KBM-7 (cell line): ENCODE results near the gene ARMS2.

Experiments
- DNase-seq: peaks from one replicate; pipeline ENCODE4 v3.0.0-alpha.2; 2015
- in situ Hi-C: fragments of 300-500 bp; cut with MboI; formaldehyde crosslinking; loops from 2 replicates; pipeline ENCODE4 v1.14.3; 2020; ENCODE audit warnings: low sequenced_read_pairs, low pct_unique_long_range_greater_than_20kb, mixed read lengths

The ARMS2 gene

DNA sequence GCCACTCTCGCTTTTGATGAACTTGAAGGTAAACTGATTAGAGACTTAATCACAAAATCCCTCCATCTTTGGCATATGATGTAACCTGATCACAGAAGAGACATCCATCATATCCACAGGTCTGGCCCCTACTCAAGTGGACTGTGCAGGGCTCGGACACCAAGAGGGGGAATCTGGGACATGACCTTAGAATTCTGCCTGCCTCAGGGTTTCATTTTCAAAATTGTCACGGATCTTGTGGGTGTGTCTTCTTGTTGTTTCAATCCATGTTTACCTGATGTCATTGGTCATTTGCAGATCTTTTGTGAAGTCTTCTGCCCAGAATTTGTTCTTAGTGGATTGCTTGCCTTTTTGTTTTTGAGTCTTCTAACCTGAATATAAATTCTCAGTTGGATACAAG lies 5.9 kb upstream of the ARMS2 start:
- no peak for DNase-seq
- in situ Hi-C loops, result no loop called here

DNA sequence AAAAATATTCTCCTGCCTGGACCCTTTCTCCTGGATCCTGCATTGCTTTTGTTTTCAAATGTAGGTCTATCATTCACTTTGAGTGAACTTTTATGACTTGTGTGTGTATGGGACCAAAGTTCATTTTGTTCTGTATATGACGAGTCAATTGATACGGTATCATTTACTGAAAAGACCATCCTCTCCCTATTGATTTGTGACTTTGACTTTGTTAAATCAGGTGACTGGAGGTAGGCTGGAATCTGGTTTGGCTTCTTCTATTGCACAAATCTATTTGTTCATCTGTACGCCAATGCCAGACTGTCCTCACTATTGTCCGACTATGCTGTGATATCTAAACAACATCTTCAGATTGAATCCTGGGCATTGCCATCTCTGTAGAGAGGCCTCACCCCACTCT lies 5.3 kb upstream of the ARMS2 start:
- DNase-seq, result no peak
- in situ Hi-C loops, result no loop called here

DNA sequence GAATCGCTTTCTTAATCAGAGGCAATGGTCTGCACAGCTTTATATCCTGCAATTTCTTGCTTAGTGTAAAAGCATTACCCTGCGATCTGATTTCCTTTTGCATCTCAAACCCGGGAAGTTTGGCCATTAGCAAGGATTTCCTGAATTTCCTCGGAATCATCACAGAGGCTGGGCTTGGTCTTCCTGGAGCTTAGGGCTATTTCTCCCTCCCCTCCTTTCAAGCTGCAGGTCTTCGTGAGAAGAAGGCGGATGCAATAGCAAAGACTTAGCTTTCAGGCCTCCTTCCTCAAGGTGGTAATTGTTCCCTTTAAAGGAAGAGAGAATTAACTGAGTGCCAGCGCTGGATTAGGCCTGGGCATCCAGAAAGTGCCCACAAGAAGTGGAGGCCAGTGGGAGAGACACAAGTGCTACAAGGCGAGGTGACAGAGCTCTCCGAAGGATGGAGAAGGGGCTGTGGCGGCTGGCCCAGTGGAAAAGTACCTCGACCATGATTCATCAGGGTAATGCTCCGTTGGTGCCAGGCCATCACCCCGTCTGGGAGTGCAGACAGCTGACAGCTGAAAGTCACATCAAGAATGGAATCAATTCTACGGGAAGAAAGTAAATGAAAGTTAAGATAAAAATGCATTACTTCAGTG lies 4.0 kb upstream of the ARMS2 start:
- DNase-seq, result no peak
- in situ Hi-C loops, result no loop called here

DNA sequence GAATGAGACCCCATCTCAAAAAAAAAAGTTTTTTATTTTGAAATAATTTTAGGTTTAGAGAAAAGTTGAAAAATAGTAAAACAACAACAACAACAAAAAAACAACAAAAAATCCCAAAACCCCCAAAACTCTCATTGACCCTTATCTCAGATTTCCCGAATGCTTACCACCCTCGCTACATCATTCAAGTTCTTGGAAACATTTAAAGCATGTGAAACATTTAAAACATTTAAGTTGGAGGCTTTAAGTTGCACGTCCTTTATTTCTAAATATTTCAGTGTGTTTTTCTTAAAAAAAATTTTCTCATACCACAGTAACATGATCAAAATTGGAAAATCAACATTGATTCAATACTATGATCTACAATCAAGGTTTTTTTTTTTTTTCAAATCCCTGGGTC lies 382 bp upstream of the ARMS2 start:
- in situ Hi-C loops, result no loop called here
- no peak for DNase-seq

DNA sequence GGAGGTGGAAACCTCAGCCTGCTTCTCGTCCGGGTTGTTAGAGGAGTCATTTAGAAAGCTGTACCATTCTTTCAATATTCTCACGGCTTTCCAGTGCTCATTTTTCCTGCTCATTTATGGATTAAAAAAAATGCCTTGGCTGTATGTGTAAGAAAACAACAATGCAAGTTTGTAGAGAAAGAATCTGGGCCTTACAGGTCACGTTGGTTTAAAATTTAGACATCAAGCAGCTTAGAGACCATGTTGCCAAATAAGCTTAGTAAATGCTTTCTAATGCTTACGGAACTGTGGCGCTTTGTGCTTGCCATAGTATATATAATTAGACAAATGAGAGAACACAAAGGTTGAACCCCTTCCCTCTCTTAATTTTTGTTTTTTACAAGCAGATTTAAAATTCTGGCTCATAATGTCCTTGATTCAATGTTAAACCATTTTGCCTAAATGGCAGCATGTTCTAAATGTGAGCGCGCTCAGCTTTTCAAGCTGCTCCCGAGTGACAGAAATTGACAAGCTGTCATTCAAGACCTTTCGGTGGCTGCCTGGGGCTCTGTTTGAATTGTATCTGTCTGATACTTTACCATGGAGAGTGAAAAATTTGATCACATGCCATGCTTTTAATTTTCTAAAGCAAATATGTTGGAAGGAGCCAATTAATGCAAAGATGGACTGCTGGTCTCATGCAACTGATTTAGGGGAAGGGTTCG lies 1.1 kb downstream of the ARMS2 start:
- in situ Hi-C loops, result no loop called here

DNA sequence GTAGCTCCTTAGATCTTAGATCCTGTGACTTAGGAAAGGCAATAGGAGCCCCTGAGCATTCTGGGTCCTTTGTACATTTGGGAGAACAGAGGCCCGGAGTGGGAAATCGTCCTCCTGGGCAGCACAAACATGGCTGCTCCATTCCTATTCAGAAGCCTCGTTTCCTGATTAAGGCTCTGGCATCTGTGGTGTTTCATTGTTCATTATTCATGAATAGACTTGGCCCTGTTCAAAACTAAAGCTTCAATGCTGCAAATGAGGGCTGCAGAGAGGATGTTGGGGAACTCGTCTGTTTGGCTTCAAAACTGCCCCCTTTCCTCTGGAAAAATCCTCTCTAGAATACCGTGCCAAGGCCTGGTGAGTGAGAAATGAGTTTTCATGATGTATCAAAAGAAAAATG lies 3.5 kb downstream of the ARMS2 start:
- no peak for DNase-seq
- in situ Hi-C loops, result no loop called here

More for the DNA sequence above, 1.1 kb downstream of the ARMS2 start:
- DNase-seq, result no peak

DNA sequence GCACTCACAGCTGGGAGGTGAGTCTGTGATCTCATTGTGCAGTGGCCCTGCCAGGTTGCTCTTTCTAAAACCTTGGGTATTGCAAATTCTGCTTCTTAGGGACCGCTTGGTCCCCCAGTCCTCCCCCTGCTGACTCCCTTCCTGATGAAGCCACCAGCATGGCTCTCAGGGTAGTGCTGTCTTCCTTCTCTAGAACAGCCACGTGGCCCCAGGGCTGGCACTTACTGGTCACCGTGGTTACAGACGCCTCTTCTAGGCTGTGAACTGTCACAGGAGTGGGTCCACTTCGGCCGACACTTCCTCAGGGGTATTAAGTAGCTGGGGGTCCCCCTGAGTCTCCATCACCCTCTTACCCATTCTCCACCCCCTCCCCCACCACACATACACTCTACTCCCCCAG lies 4.2 kb downstream of the ARMS2 start:
- DNase-seq, result no peak
- in situ Hi-C loops, result no loop called here

DNA sequence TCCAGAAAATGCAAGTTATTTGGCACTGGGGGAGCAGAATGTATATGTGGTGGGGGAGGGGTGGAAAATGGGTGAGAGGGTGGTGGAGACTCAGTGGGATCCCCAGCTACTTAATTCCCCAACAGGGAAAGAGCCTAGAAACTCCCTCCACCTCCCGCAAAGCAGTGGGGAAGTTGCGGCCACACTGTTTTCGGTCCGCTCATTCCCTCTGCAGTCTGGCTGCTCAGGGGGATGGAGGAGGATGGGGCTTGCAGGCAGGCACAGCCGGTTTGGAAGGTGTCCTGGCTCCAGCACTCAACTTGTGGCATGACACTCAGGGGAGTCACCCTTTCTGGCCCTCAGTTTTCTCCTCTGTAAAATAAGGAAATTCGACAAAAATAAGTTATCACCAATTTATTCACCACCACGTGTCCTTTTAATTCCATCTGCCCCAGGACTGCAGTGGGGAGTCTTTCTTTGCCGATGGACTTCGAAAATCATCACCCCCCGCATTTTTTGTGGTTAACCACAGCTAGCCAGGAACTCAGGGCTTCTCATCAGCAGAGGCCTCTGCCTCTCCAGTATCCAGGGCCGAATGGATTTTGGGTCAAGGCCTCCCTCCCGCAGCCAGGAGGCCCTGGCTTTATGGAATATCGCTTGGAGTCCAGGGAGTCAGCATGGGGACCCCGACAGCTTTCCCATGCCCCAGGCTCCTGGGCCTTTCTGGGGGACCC lies 5.3 kb downstream of the ARMS2 start:
- in situ Hi-C loops, result no loop called here
- DNase-seq, result no peak

DNA sequence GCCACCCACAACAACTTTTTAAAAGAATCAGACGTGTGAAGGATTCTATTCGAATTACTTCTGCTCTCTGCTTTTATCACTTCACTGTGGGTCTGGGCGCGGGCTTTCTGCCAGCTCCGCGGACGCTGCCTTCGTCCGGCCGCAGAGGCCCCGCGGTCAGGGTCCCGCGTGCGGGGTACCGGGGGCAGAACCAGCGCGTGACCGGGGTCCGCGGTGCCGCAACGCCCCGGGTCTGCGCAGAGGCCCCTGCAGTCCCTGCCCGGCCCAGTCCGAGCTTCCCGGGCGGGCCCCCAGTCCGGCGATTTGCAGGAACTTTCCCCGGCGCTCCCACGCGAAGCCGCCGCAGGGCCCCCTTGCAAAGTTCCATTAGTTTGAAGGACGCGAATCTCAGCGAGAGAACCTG lies 6.4 kb downstream of the ARMS2 start:
- in situ Hi-C loops, result no loop called here
- no peak for DNase-seq

DNA sequence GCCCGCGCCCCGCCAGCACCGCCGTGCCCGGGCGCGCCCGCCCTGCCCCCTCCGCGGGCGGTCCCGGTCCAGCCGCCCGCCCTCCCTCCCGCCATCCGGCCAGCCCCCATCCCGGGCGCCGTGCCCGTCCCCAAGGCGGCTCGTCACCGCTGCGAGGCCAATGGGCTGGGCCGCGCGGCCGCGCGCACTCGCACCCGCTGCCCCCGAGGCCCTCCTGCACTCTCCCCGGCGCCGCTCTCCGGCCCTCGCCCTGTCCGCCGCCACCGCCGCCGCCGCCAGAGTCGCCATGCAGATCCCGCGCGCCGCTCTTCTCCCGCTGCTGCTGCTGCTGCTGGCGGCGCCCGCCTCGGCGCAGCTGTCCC lies 6.9 kb downstream of the ARMS2 start, which contains the start of gene HTRA1:
Gene HTRA1, plus strand, starts transcription at position 187 of the 362 bp plus-strand sequence. Its CDS starts 100 bp downstream, at position 287.
- in situ Hi-C loops, result no loop called here
- no peak for DNase-seq

DNA sequence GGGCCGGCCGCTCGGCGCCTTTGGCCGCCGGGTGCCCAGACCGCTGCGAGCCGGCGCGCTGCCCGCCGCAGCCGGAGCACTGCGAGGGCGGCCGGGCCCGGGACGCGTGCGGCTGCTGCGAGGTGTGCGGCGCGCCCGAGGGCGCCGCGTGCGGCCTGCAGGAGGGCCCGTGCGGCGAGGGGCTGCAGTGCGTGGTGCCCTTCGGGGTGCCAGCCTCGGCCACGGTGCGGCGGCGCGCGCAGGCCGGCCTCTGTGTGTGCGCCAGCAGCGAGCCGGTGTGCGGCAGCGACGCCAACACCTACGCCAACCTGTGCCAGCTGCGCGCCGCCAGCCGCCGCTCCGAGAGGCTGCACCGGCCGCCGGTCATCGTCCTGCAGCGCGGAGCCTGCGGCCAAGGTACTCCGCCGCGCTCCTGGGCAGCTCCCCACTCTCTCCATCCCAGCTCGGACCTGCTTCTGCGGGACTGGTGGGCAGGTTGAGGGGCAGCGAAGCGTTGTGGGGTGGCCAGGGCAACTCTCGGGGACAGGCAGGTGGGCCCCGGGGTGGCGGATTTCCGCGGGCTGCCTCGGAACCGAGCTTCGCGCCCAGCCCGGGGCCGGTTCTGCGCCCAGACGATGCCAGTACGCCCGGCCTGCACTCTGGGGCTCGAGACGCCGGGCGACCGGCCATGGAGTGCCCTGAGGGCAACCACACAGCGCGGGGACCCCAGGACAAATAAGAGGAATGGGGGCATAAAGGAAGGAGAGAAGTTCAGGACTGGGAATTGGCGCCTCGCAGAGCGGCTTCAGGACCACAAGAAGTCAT lies 7.5 kb downstream of the ARMS2 start:
- in situ Hi-C loops, result no loop called here
- DNase-seq, result no peak

DNA sequence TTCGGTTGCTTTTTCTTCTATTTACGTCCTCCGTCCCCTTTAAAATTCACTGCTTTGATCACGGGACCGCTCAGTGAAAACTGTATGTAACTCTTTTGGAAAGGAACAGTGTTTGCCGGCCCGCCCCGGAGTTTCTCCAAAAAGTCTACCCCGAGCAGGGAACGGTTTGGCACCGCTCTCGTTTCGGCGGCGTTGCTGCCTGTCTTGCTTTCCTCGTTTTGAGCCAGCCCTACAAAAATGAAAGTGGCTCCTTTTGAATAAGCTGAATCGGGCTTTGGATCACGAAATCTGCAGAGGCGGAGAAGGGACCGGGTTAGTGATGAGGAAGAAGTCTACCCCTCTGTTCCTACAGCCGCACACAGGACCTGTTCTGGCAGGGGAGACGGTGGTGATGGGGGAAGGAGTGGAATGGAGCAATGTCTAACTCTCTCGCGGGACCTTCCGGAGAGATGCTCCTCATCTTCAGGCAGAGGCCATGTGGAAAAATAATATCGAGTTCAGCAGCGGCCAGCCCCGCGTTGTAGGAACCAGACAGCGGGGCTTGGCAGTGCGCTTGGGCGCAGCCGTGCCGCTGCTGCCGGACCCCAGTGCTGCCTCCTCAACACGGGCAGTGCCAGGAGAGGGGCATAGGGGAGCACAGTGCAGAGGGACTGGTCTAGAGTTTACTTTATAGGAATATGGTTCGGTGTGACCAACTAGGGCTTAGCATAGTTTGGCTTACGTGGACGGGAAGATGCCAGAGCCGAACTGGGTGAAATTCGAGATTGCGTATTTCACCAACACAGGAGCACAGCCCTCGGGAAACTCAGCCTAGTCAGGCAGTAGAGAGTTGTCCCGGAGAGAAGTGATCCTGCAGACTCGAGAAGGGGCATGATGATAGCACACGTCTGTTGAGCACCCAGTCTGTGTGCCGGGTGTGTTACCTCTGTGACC lies 8.3 kb downstream of the ARMS2 start:
- in situ Hi-C loops, result no loop called here
- no peak for DNase-seq

DNA sequence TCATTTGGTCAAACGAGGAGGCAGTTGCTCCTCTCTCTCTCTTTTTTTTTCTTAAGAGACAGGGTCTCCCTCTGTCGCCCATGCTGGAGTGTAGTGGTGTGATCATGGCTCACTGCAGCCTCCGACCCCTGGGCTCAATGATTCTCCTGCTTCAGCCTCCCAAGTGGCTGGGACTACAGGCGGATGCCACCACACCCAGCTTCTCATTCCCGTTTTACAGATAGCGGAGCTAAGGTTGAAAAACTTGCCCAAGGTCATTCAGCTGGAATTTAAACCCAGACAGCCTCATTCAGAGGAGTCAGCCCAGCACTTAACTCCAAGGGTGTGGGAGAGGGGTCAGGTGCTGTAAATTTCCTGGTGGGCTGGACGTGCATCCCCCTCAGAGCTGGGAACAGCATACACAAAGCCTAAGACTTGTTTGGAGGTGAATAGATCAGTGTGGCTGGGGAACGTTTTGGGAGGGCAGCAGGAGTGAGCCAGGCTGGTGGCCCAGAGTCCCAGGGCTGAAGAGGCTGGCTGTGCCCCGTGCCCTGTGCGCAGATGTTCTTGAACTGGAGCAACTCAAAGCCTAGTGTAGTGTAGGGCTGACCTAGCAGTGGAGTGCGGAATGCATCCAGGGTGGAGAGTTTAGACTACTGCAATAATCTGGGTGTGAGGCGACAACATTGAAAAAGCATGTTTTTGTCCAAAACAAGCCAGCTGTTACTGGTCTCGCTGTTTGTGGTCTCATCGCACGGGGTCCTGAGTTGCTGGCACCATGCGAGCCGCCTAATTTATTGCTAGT lies 9.2 kb downstream of the ARMS2 start:
- DNase-seq, result no peak

DNA sequence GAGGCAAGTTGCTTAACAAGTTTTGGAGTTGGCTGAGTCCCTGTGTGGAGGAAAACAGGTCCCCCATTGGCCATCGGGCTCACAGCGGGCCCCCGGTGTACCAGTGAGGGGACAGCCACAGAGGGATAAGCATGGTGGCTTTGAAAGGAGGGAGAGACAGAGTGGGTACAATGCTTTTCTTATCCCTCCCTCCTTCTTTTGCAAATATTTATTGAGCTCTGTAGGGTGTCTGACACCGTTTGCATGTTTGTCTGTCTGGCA lies 9.7 kb downstream of the ARMS2 start:
- in situ Hi-C loops, result no loop called here
- no peak for DNase-seq

More for the DNA sequence above, 9.2 kb downstream of the ARMS2 start:
- in situ Hi-C loops, result no loop called here

DNA sequence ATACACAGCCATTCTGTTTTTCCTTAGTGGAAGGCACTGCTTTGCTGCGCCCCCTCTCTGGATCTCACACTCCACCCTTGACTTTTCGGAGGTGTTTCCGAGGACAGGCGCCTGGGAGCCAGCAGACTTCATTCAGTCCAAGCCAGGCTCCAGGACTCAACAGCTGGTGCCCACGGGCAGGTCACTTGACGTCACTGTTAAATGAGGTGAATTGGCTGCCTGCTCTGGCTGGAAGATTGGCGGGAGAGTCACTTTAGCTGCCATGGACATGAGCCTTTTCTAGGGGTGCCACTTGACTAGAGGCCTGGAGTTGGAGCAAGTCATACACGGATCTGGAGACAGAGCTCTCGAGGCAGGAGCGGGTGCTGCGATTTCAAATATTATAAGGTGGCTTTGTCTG lies 10.1 kb downstream of the ARMS2 start:
- DNase-seq, result no peak
- in situ Hi-C loops, result no loop called here

DNA sequence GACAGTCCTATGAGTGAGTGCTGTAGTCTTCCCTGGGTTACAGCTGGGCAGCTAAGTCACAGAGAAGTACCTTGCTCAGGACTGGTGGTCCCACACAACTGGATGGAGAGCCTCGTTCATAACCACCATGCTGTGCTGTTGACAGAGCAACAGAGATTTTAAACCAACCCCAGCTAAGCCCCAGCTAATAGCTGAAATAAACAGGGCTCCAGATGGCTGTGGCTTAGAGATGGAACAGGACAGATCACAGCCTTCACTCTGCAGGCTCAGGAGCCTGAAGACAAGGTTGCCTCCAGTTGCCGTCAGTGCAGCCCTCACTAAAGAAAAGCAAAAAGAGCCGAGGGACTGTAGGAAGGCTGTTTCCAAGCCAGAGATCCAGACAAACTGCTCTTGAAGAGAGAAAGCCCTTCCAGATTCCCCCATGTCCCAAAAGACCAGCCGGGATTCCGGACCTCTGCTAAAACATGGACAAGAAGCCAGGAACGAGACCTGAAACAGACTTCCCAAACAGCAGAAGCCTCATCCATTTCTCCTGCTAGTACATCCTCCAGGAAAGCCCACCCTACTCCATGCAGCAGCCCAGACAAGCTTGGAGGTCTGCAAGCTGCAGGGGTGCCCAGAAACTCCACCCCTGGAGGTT lies 11.1 kb downstream of the ARMS2 start:
- in situ Hi-C loops, result no loop called here
- DNase-seq, result no peak

DNA sequence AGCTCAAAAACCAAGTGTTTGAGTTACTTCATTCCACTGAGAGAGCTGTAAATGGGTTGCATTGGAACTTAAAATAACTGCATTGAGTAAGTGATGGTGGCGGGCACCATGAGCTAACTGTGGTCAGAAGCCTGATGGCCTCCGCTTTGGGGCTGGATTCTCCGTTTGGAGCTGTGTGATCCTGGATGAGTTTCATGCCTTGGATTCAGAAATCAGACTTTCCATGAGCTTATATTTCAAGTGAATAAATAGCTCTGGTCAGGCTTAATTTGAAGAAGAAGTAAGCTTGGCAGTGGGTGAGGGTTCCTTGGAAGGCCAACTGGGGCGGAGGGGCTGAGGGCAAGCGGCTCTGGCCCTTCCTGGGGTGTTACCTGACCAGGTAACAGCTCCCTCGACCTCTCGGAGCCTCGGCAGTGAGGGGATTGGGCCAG lies 12.5 kb downstream of the ARMS2 start:
- DNase-seq, result no peak
- in situ Hi-C loops, result no loop called here

DNA sequence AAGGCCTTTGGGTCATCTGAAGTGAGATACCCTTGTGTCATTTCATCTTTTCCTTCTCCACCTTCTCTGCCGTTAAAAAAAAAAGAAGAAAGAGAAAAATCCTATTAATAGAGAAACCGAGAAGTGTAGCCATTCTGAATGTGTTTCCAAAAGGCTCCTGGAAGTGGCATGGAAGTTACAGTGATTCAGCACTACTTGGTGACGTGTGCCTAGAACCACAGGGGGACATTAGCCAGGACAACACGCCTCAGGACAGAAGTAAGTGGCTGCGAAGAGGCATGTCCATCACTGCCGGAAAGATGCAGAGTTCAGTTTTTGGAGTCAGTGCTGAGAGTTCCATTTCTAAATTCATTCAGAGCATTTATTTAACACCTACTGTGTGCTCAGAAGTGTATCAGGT lies 13.2 kb downstream of the ARMS2 start:
- in situ Hi-C loops, result no loop called here
- DNase-seq, result no peak
